ENCODE data around the gene TRIM44.

DNA sequence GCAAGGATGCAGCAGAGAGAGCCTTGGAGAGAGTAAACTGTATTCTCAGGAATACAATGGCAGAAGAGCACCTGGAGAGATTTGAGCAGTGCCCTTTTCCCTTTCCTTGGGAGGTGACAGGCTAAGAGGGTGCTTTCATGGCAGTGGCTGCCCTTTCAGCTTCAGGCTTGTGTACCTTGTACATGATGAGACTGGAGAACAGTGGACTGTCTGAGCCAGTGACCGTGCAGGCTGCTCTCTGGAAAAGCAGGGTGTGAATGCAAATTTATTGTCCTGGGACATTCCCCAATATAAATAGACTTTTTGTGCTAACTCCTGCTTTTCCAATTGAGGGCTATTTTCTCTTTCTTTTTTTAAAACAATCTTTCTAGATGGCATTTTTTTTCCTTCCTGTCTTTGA is 99.3 kb downstream of the TRIM44 start:
- TF ChIP-seq, protein P1, sequence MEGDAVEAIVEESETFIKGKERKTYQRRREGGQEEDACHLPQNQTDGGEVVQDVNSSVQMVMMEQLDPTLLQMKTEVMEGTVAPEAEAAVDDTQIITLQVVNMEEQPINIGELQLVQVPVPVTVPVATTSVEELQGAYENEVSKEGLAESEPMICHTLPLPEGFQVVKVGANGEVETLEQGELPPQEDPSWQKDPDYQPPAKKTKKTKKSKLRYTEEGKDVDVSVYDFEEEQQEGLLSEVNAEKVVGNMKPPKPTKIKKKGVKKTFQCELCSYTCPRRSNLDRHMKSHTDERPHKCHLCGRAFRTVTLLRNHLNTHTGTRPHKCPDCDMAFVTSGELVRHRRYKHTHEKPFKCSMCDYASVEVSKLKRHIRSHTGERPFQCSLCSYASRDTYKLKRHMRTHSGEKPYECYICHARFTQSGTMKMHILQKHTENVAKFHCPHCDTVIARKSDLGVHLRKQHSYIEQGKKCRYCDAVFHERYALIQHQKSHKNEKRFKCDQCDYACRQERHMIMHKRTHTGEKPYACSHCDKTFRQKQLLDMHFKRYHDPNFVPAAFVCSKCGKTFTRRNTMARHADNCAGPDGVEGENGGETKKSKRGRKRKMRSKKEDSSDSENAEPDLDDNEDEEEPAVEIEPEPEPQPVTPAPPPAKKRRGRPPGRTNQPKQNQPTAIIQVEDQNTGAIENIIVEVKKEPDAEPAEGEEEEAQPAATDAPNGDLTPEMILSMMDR (conservative IDR thresholded peaks at IDR 0.05; ENCODE audit: low read length): no peak
- TF ChIP-seq EZH2phosphoT487 (IDR thresholded peaks at IDR 0.05; ENCODE audit: borderline replicate concordance, low read depth, low read length): no peak
